Activated T-cell treated with anti-CD3 and anti-CD28 coated beads, Interleukin-2, amount 50 U/mL, for 48 hours (primary cell): ENCODE results near the gene LRRC74A.

Experiments used
- DNase-seq, 2 experiments: peaks; one replicate each; pipeline ENCODE4 v3.0.0-alpha.2; 2020

LRRC74A gene

GRCh38 chr14:76826122-76826521, at the start of gene LRRC74A:
TSS of gene LRRC74A (plus strand) at chr14:76826408. CDS start at chr14:76826698, 290 bp downstream.
- DNase-seq = no peak

GRCh38 chr14:76776428-76777251, 49.6 kb upstream of the LRRC74A start:
- no peak for DNase-seq

- DNase-seq = peak in 1 of 2 experiments; percentile 7
These were observed 48.5 kb upstream of the LRRC74A start for GRCh38 chr14:76777721-76778120.

GRCh38 chr14:76778546-76779215, 47.5 kb upstream of the LRRC74A start:
- no peak for DNase-seq

- no peak for DNase-seq
These were observed 46.8 kb upstream of the LRRC74A start for GRCh38 chr14:76779221-76780057.

GRCh38 chr14:76780058-76780345, 46.2 kb upstream of the LRRC74A start:
- no peak for DNase-seq

- DNase-seq = no peak
These were observed 45.8 kb upstream of the LRRC74A start for GRCh38 chr14:76780360-76780759.

- DNase-seq = no peak
These were observed 45.1 kb upstream of the LRRC74A start for GRCh38 chr14:76780875-76781647.

GRCh38 chr14:76781648-76782051, 44.6 kb upstream of the LRRC74A start:
- no peak for DNase-seq

- DNase-seq = no peak
These were observed 43.9 kb upstream of the LRRC74A start for GRCh38 chr14:76782115-76782884.

GRCh38 chr14:76782885-76783566, 43.2 kb upstream of the LRRC74A start:
- DNase-seq = no peak

GRCh38 chr14:76784266-76784874, 41.8 kb upstream of the LRRC74A start:
- no peak for DNase-seq

GRCh38 chr14:76784881-76785280, 41.3 kb upstream of the LRRC74A start:
- DNase-seq = peak; percentile 73 to 81

- no peak for DNase-seq
These were observed 39.6 kb upstream of the LRRC74A start for GRCh38 chr14:76786601-76787000.

- no peak for DNase-seq
These were observed 33.8 kb upstream of the LRRC74A start for GRCh38 chr14:76792422-76792821.

GRCh38 chr14:76793324-76793723, 32.9 kb upstream of the LRRC74A start:
- no peak for DNase-seq

- no peak for DNase-seq
These were observed 32.3 kb upstream of the LRRC74A start for GRCh38 chr14:76793956-76794355.

- DNase-seq = no peak
These were observed 19.8 kb upstream of the LRRC74A start for GRCh38 chr14:76806446-76806845.

GRCh38 chr14:76808011-76808410, 18.2 kb upstream of the LRRC74A start:
- DNase-seq = no peak

GRCh38 chr14:76808990-76809389, 17.2 kb upstream of the LRRC74A start:
- DNase-seq = no peak

GRCh38 chr14:76810525-76810924, 15.7 kb upstream of the LRRC74A start:
- no peak for DNase-seq
